D721Med (cell line): ENCODE measurements around the gene KLF8.

ENCODE experiments used
- DNase-seq: peaks from one replicate; pipeline ENCODE4 v3.0.0; 2011; ENCODE audit warnings: low spot score; ENCODE audit not compliant: insufficient read length
- FAIRE-seq: peaks from 2 replicates; lab custom pipeline; 2011; peaks lifted over from hg19 to GRCh38; lab: Jason Lieb, UNC
- TF ChIP-seq, protein P1 (sequence below): IDR thresholded peaks from 2 replicates; pipeline ENCODE4 v1.5.1; 2012; ENCODE audit warnings: mild to moderate bottlenecking, control low read depth; ENCODE audit not compliant: insufficient read depth; ENCODE audit errors: missing control alignments

KLF8 gene

GRCh38 chrX:56226980-56227379, 5.2 kb upstream of the KLF8 start:
- TF ChIP-seq, protein P1, sequence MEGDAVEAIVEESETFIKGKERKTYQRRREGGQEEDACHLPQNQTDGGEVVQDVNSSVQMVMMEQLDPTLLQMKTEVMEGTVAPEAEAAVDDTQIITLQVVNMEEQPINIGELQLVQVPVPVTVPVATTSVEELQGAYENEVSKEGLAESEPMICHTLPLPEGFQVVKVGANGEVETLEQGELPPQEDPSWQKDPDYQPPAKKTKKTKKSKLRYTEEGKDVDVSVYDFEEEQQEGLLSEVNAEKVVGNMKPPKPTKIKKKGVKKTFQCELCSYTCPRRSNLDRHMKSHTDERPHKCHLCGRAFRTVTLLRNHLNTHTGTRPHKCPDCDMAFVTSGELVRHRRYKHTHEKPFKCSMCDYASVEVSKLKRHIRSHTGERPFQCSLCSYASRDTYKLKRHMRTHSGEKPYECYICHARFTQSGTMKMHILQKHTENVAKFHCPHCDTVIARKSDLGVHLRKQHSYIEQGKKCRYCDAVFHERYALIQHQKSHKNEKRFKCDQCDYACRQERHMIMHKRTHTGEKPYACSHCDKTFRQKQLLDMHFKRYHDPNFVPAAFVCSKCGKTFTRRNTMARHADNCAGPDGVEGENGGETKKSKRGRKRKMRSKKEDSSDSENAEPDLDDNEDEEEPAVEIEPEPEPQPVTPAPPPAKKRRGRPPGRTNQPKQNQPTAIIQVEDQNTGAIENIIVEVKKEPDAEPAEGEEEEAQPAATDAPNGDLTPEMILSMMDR, result no peak
- no peak for DNase-seq
- no peak for FAIRE-seq

- FAIRE-seq, result no peak
- DNase-seq, result no peak
- TF ChIP-seq, protein P1, result no peak
Observed at GRCh38 chrX:56228914-56229313, 3.2 kb upstream of the KLF8 start.

DNA sequence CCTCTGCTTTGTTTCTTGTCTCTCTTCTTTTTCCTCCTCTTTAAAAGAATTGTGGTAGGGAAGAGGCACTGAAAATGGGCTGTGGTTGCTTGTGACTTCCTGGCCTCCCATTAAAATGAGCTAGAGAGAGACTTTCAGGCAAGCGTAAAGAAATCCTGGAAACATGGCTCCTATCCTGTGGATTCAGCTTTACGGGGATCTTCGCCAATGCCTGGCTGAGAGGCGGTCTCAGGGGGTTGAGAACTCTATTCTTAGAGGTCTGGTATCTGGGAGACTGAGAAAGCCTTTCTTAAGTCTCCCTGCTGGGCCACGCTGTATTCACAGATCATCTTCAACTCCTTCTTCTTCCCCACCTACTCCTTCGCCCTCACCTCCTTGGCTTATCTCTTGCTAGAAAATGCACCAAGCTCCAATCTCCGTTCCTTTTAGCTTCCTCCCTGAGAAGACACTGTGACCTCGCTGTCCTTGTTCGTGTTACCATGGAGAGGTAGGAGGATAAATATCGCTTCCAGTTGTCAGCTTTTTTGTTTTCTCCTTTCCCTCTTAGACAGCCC, 542 bp upstream of the KLF8 start:
- DNase-seq (no peak), FAIRE-seq (no peak)
- TF ChIP-seq, protein P1, result no peak

- TF ChIP-seq, protein P1, result no peak
- FAIRE-seq (no peak), DNase-seq (no peak)
Observed at GRCh38 chrX:56233100-56233499, 944 bp downstream of the KLF8 start.

DNA sequence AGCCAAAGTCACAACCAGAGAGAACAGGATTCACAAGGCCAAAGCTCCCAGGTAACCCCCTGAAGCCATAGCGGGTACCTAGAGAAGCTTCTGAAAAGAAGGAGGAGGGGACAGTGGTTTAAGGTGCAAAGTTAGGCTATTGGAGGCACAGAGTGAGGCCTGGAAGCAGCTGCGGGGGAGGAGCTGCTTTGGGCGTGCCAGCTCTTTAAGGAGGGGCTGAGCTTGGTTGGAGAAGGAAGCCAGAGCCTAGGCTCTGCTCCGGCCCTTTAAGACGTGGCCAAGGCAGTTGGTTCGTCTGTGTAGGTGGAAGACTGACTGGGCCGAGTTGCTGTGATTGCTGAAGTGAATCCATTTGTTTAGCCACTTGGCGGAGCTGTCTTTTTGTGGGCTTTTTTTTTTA, 1.5 kb downstream of the KLF8 start:
- TF ChIP-seq, protein P1, result no peak
- no peak for DNase-seq
- FAIRE-seq, result no peak

GRCh38 chrX:56248492-56248891, 16.3 kb downstream of the KLF8 start:
- FAIRE-seq (no peak), DNase-seq (no peak)
- TF ChIP-seq, protein P1, result peak; percentile 44

DNA sequence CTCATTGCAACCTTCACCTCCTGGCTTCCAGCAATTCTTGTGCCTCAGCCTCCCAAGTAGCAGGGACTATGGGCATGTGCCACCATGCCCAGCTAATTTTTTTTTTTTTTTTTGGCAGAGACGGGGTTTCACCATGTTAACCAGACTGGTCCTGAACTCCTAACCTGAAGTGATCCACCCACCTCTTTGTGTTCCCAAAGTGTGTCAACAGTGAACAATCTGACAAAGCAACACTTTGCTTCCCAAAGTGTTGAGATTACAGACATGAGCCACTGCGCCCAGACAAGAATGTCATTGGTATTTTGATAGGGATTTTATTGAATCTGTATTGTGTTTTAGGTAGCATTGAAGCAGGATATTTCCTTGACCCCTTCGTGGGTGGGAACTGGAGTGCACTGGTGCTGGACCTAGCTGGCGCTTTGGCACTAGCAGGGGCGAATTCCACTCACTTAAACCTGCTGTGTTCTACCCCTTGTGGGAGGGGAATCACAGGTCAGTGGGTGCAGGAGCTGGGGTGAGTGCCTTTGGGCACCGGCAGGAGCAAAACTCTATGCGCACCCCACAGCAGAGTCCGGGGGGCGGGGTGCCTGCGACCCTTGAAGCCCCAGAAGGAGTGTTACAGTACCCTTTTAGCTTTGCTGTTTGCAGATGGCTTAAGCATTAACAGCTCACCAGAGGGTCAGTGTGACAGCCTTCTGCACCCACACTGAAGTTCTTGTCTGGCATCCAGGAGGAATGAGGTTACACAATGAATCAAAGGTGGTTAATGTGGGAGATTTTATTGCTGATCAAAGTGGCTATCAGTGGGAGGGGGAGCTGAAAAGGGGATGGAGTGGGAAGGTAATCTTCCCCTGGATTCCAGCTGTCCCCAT, 21.9 kb downstream of the KLF8 start:
- TF ChIP-seq, protein P1, result no peak
- DNase-seq, result no peak
- no peak for FAIRE-seq
